ENCODE measurements around the gene SLC49A4. TPM values are rescaled to one million over a fixed set of nuclear protein-coding genes. Genes with fewer than 3 reads are reported as not detected.

The SLC49A4 gene
- total RNA-seq, 1 experiment from 2014 or later, result 16.1 TPM

GRCh38 chr3:122890077-122890719 lies 95.3 kb downstream of the SLC49A4 start:
- Mint-ChIP-seq H3K4me1 (ENCODE audit: low read depth, unreplicated experiment) (peaks cover 38% of the 10 kb centered on the region), H3K36me3 (ENCODE audit: insufficient read depth, unreplicated experiment) (no peaks in the 10 kb centered on the region), H3K27ac (ENCODE audit: unreplicated experiment) (no peak overlapping the region), H3K9me3 (ENCODE audit: low read depth, unreplicated experiment) (no peaks in the 10 kb centered on the region), H3K27me3 (ENCODE audit: unreplicated experiment) (no peaks in the 10 kb centered on the region), H3K4me3 (ENCODE audit: low read depth, unreplicated experiment) (no peak overlapping the region)
- DNase-seq, result peak; percentile 64
- intact Hi-C loops (cut with micrococcal nuclease; ENCODE audit: unreplicated experiment), result no loop called here
- no peak for TF ChIP-seq CTCF (IDR thresholded peaks at IDR 0.05; ENCODE audit: unreplicated experiment)
- CTCF ChIA-PET, result interaction anchor here (0.9 kb wide), 1 partner anchor 85 kb away, joined by 3 read pairs; no protein-coding TSS in a partner anchor
- no TSS peak for BruUV-seq (replicated peaks)

- H3K27ac Mint-ChIP-seq (ENCODE audit: unreplicated experiment), result no peak overlapping the region
These were observed 95.9 kb downstream of the SLC49A4 start for GRCh38 chr3:122890720-122891220.

GRCh38 chr3:122892118-122892960 lies 97.5 kb downstream of the SLC49A4 start:
- Mint-ChIP-seq H3K4me3 (ENCODE audit: low read depth, unreplicated experiment) (no peak overlapping the region), H3K27me3 (ENCODE audit: unreplicated experiment) (no peaks in the 10 kb centered on the region), H3K4me1 (ENCODE audit: low read depth, unreplicated experiment) (peaks cover 38% of the 10 kb centered on the region), H3K9me3 (ENCODE audit: low read depth, unreplicated experiment) (no peaks in the 10 kb centered on the region), H3K36me3 (ENCODE audit: insufficient read depth, unreplicated experiment) (no peaks in the 10 kb centered on the region), H3K27ac (ENCODE audit: unreplicated experiment) (no peak overlapping the region)
- CTCF ChIA-PET, result interaction anchor here (0.6 kb wide), 1 partner anchor 162 kb away, joined by 3 read pairs; no protein-coding TSS in a partner anchor
- no peak for TF ChIP-seq CTCF (IDR thresholded peaks at IDR 0.05; ENCODE audit: unreplicated experiment)
- intact Hi-C loops (cut with micrococcal nuclease; ENCODE audit: unreplicated experiment), result no loop called here
- DNase-seq, result no peak
- no TSS peak for BruUV-seq (replicated peaks)

More at GRCh38 chr3:122890720-122891220, 95.9 kb downstream of the SLC49A4 start:
- H3K27me3 Mint-ChIP-seq (ENCODE audit: unreplicated experiment), result no peaks in the 10 kb centered on the region
- intact Hi-C loops (cut with micrococcal nuclease; ENCODE audit: unreplicated experiment), result no loop called here
- peaks cover 38% of the 10 kb centered on the region for H3K4me1 Mint-ChIP-seq (ENCODE audit: low read depth, unreplicated experiment)
- H3K4me3 Mint-ChIP-seq (ENCODE audit: low read depth, unreplicated experiment), result no peak overlapping the region
- no peak for TF ChIP-seq CTCF (IDR thresholded peaks at IDR 0.05; ENCODE audit: unreplicated experiment)
- no TSS peak for BruUV-seq (replicated peaks)
- no peaks in the 10 kb centered on the region for H3K9me3 Mint-ChIP-seq (ENCODE audit: low read depth, unreplicated experiment)
- H3K36me3 Mint-ChIP-seq (ENCODE audit: insufficient read depth, unreplicated experiment), result no peaks in the 10 kb centered on the region
- CTCF ChIA-PET, result interaction anchor here (0.9 kb wide), 1 partner anchor 84 kb away, joined by 3 read pairs; no protein-coding TSS in a partner anchor
- no peak for DNase-seq

- peak; percentile 54 for DNase-seq
- Mint-ChIP-seq H3K9me3 (ENCODE audit: low read depth, unreplicated experiment) (no peaks in the 10 kb centered on the region), H3K4me1 (ENCODE audit: low read depth, unreplicated experiment) (peaks cover 38% of the 10 kb centered on the region), H3K36me3 (ENCODE audit: insufficient read depth, unreplicated experiment) (no peaks in the 10 kb centered on the region), H3K27ac (ENCODE audit: unreplicated experiment) (peak overlapping the region; percentile 67), H3K4me3 (ENCODE audit: low read depth, unreplicated experiment) (peak overlapping the region; percentile 35), H3K27me3 (ENCODE audit: unreplicated experiment) (no peaks in the 10 kb centered on the region)
- CTCF ChIA-PET, result interaction anchor here (0.6 kb wide), 1 partner anchor 161 kb away, joined by 3 read pairs; no protein-coding TSS in a partner anchor
- no peak for TF ChIP-seq CTCF (IDR thresholded peaks at IDR 0.05; ENCODE audit: unreplicated experiment)
- BruUV-seq (replicated peaks), result no TSS peak
- intact Hi-C loops (cut with micrococcal nuclease; ENCODE audit: unreplicated experiment), result no loop called here
These were observed 98.4 kb downstream of the SLC49A4 start for GRCh38 chr3:122893282-122893681.

Measured in Calu3 (cell line).